IPS-18a (cell line): ENCODE results near the gene FOXP4.
A peak's percentile ranks its signal among the peaks of the same experiment; 100 is the strongest.

ENCODE experiments used
- H3K27ac ChIP-seq: one replicate; pipeline ENCODE4 v1.5.1; 2013; ENCODE audit warnings: low read length
- H3K27me3 ChIP-seq: one replicate; pipeline ENCODE4 v1.6.1; 2013; ENCODE audit warnings: mild to moderate bottlenecking, low read length; ENCODE audit not compliant: control insufficient read depth, insufficient read depth
- H3K36me3 ChIP-seq: one replicate; pipeline ENCODE4 v1.6.1; 2013; ENCODE audit warnings: low read depth, low read length; ENCODE audit not compliant: control insufficient read depth
- H3K4me1 ChIP-seq: one replicate; pipeline ENCODE4 v1.6.1; 2013; ENCODE audit warnings: low read depth, low read length; ENCODE audit not compliant: control insufficient read depth
- H3K4me3 ChIP-seq: one replicate; pipeline ENCODE4 v1.5.1; 2013; ENCODE audit warnings: low read length
- H3K9ac ChIP-seq: one replicate; pipeline ENCODE4 v1.6.1; 2013; ENCODE audit warnings: mild to moderate bottlenecking, low read length, moderate library complexity
- H3K9me3 ChIP-seq: one replicate; pipeline ENCODE4 v1.6.1; 2013; ENCODE audit warnings: low read depth, low read length; ENCODE audit not compliant: control insufficient read depth

The FOXP4 gene

DNA sequence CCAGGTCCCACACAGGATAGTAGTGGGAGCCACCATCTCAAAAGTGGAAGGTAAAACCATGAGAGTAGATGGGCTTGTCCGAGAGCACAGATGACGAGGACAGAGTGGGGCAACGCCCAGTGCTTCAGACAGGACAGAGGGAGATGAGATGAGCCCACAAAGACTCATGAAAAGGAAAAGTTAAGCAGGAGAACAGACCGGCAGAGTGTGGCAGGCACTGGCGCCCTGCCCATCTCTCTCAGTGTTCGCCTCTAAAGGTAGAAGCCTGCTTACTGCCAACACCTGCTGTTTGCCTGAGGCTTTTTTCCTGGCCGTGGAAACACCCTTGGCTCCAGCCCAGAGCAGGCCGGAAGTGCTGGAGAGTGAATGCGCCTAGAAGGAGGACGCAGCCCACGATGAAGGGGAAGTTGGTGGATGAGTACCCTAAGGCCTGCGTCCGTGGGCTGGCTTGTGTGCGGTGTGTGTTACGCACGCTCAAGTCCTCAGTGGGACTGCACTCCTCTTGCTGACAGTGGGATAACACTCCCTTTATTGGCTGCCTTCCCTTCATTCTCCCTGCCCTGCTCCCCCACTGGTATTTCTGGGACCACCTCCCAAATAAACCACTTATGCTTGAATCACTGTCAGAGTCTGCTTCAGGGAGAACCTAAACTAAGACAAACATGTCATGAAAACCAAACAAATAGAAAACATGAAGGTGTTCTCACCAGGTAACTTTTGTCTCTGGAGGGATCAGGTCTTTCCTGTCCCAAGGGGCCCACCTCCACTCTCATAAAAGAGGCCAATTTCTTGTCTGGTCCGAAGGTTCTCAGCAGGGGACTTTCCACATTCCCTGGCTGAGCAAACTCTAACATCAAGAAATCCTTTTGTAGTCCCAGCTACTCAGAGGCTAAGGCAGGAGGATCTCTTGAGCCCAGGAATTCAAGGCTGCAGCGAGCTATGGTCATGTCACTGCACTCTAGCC is 9.1 kb upstream of the FOXP4 start:
- Histone ChIP-seq H3K9ac (no peak overlapping the region), H3K27ac (no peak overlapping the region)

DNA sequence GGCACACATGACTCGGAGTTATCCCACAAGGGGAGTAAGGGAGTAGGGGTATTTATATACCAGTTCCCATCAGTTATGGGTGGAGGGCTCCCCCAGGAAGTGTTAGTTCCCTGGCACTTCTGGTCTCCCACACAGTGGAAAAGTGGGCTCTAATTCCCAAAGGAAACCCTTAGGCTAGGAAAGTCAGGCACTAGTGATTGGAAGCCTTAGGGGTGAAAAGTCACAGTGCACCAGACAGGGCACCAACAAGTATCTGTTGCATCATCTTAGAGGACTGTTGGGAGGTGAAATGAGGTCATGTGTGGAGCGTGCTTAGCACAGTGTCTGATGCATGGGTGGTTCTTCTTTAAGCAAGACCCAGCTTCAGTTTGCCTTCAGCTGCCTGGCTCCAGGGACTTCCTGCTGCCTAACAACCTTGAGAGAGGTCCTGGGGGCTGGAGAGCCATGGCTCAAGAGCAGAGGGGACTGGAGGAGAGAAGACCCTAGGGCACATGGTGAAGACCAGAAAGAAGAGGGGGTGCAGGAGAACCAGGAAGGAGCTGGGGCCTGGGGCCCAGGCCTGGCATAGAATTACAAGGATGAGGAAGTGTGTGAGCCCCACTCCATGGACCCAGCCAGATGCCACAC is 7.5 kb upstream of the FOXP4 start:
- no peak overlapping the region for H3K4me3 ChIP-seq
- peaks cover 34% of the 10 kb centered on the region for H3K27me3 ChIP-seq
- no peaks in the 10 kb centered on the region for H3K9me3 ChIP-seq
- H3K9ac ChIP-seq: no peak overlapping the region
- H3K4me1 ChIP-seq: peaks cover 4% of the 10 kb centered on the region
- no peak overlapping the region for H3K27ac ChIP-seq
- H3K36me3 ChIP-seq: no peaks in the 10 kb centered on the region

More for the DNA sequence above, 9.1 kb upstream of the FOXP4 start:
- Histone ChIP-seq H3K36me3 (no peaks in the 10 kb centered on the region), H3K9me3 (no peaks in the 10 kb centered on the region), H3K4me1 (peaks cover 4% of the 10 kb centered on the region), H3K4me3 (no peak overlapping the region), H3K27me3 (peaks cover 27% of the 10 kb centered on the region)

DNA sequence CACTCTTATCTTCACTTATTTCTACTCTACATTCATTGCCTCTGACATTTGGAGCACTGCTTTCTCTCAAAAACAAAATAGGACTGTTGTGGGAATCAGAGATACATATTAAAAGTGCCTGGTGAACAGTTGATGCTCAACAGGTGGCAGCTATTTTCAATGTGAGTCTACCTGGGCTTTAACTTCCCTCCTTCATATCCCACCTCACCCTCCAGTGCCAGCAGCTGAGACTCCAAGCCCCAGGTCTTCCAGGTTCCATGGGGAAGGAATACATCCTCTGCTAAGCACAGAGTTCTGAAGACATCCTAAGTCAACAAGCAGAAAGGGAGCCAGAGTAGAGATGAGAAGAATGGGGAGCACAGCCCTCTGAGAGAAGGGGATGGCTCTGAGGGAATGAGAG is 7.0 kb upstream of the FOXP4 start:
- H3K4me1 ChIP-seq: peaks cover 4% of the 10 kb centered on the region
- no peaks in the 10 kb centered on the region for H3K9me3 ChIP-seq
- H3K27me3 ChIP-seq: peaks cover 39% of the 10 kb centered on the region
- H3K27ac ChIP-seq: no peak overlapping the region
- H3K36me3 ChIP-seq: no peaks in the 10 kb centered on the region
- no peak overlapping the region for H3K9ac ChIP-seq
- H3K4me3 ChIP-seq: no peak overlapping the region

DNA sequence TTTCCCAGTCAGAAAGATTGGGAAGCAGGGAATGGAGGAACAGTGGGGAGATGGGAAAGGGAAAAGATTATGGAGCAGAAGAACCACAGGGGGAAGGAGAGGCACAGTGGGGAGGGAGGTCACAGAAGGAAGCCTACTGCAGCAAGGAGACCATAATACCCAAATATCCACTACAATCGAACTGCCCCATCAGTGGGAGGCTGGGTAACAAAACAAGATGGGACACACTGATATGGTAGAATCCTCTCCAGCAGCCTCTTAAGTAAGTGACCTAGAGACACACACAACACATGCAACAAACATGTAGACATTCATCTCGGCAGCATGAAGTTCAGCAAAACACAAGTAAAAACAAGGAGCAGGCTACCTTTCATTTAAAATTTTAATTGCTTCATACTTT is 4.8 kb upstream of the FOXP4 start:
- no peak overlapping the region for H3K4me3 ChIP-seq
- no peaks in the 10 kb centered on the region for H3K9me3 ChIP-seq
- no peaks in the 10 kb centered on the region for H3K36me3 ChIP-seq
- H3K27me3 ChIP-seq: peaks cover 53% of the 10 kb centered on the region
- no peak overlapping the region for H3K27ac ChIP-seq
- H3K9ac ChIP-seq: no peak overlapping the region
- peaks cover 16% of the 10 kb centered on the region for H3K4me1 ChIP-seq

DNA sequence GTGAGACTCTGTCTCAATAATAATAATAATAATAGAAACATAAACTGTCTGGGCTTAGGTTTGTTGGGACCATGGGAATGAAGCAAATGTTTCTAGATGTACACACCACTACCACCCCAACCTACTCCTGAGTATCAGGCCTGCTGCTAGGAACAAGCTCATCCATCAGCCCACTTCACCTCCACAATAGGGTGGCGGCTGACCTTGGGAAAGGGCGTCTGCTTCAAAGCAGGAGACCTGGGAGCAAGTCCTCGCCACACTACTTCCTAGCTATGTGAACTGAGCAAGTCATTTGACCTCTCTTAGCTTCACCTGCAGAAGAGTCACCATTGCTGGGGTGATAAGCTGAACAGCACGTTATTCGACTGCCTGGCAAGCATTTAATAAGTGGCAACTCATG is 3.1 kb upstream of the FOXP4 start:
- peaks cover 61% of the 10 kb centered on the region for H3K27me3 ChIP-seq
- H3K36me3 ChIP-seq: no peaks in the 10 kb centered on the region
- no peak overlapping the region for H3K4me3 ChIP-seq
- no peaks in the 10 kb centered on the region for H3K9me3 ChIP-seq
- no peak overlapping the region for H3K27ac ChIP-seq
- H3K9ac ChIP-seq: no peak overlapping the region
- peaks cover 12% of the 10 kb centered on the region for H3K4me1 ChIP-seq

DNA sequence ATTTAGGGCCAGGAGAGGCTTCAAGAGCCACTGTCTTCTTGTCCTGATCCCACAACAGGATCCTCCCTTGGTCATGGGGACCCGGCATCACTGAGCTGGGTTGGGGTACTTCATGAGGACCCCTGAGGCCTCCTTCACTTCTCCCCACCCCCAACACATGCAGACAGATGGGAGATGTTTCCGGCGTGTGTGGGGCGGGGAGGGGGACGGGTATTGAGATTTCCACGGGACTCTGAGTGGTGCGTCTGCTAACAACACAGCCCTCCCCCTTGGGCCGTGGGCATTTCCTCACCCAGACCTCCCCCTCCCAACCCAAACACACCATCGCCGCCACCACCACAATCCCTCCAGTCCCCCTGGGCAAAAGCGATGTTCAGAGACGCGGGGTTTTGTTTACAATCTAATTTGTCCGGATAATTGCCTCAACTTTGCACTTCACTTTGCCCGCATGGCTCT is 906 bp upstream of the FOXP4 start:
- Histone ChIP-seq H3K9me3 (no peaks in the 10 kb centered on the region), H3K27ac (no peak overlapping the region), H3K4me3 (peak overlapping the region; percentile 73), H3K4me1 (peaks cover 32% of the 10 kb centered on the region), H3K36me3 (no peaks in the 10 kb centered on the region), H3K9ac (peak overlapping the region; percentile 38), H3K27me3 (peaks cover 65% of the 10 kb centered on the region)

DNA sequence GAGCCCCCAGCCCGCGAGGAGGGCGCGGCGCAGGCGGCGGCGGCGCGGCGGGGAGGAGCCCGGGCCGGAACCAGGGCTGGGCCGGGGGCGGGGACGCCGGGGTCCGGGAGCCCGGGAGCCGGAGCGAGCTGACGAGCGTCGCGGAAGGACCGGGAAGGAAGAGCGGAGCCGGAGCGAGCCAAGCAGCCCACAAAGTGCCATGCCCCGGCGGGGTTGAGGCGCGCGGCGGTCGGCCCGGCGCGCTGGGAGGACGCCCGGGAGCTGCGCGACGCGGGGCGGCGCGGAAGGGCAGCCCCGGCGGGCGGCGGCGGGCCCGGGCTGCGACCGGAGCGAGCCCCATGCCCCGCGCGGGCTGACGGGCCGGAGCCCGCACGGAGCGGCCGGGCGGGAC is 289 bp downstream of the FOXP4 start:
- Histone ChIP-seq H3K4me1 (peaks cover 44% of the 10 kb centered on the region), H3K27ac (no peak overlapping the region), H3K9ac (no peak overlapping the region), H3K9me3 (no peaks in the 10 kb centered on the region), H3K4me3 (peak overlapping the region; percentile 83), H3K36me3 (no peaks in the 10 kb centered on the region), H3K27me3 (peaks cover 71% of the 10 kb centered on the region)

DNA sequence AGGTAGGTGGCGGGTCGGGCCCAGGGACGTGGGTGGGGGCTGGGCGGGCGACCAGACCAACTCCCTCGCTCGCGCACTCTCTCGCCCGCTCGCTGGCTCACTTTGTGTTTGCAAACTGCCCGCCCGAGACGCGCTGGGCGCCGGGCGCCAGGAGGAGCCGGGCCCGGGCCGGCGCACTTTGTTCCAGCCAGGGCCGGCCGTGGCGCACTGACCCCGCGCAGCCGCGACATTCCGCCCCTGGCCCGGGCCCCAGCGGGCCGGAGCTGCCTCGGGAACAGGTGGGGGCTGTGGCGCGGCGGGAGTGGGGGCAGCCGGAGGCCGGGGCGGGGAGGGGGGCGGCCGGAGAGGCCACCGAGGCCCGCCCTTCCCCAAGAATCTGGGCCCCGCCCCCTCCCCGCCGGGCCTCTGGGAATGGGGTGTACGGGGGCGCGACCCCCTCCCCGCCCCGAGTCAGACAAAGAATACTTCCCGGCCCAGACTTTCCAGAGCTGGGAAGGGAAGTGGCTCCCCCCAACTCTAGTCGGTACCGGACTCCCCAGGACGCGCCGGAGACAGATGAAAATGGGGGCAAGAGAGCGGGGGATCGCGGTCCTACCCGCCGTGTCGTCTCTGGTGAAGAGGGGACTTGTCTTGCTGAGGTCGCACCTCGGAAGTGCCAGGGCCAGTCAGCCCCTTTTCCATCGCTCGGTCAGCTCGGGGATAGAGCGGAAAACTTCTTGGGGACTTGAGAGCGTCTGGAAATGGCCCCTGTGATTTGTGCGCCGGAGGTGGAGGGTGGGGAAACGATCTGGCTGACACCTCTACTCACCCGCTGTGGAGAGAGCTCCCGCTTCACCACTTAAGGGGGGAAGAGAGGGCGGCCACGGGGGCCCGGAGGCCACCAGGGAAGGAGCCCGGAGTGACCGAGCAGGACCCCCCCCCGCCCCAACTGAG is 951 bp downstream of the FOXP4 start:
- Histone ChIP-seq H3K9ac (no peak overlapping the region), H3K4me1 (peaks cover 51% of the 10 kb centered on the region), H3K36me3 (no peaks in the 10 kb centered on the region), H3K9me3 (no peaks in the 10 kb centered on the region), H3K27ac (no peak overlapping the region), H3K4me3 (peak overlapping the region; percentile 83), H3K27me3 (peaks cover 77% of the 10 kb centered on the region)

DNA sequence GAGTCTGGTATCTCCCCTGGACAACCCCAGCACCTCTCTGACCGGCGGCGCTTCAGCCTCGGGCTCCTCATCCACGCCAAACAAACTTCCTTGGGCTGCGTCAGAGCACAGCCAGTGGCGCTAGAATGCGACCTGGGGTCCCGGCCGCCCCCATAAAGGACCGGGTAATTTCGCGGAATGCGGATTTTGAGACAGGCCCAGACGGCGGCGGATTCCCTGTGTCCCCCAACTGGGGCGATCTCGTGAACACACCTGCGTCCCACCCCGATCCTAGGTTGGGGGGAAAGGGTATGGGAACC is 1.6 kb downstream of the FOXP4 start:
- peaks cover 84% of the 10 kb centered on the region for H3K27me3 ChIP-seq
- H3K9me3 ChIP-seq: no peaks in the 10 kb centered on the region
- peak overlapping the region; percentile 8 for H3K9ac ChIP-seq
- H3K36me3 ChIP-seq: no peaks in the 10 kb centered on the region
- no peak overlapping the region for H3K27ac ChIP-seq
- H3K4me1 ChIP-seq: peaks cover 57% of the 10 kb centered on the region
- H3K4me3 ChIP-seq: peak overlapping the region; percentile 83

DNA sequence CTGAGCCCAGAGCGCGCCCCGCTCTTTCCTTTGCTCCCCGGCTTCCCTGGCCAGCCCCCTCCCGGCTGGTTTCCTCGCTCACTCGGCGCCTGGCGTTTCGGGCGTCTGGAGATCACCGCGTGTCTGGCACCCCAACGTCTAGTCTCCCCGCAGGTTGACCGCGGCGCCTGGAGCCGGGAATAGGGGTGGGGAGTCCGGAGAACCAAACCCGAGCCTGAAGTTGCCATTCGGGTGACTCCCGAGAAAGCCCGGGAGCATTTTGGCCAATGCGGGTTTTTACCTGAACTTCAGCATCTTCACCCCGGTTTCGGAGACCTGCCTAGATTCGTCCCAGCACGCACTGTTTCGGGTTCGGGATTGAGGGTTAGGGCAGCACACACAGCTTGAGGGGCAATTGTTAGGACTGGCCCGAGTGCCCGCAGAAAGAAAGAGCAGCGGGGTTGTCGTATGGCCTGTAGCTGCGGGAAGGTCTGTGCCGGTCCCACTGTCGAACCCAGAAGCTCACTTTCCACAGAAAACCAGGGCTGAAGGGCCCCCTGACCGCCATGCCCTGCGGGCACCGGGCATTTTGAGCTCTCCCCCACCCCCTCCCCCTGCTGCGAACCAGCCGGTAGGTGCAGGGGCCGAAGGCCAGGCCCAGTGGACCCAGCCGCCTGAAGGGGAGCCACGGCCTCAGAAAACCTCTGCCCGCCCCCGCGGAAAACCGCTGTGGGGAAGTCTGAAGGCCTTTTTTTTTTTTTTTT is 2.1 kb downstream of the FOXP4 start:
- Histone ChIP-seq H3K4me1 (peaks cover 62% of the 10 kb centered on the region), H3K27ac (no peak overlapping the region), H3K9me3 (no peaks in the 10 kb centered on the region), H3K27me3 (peaks cover 85% of the 10 kb centered on the region), H3K9ac (peak overlapping the region; percentile 8), H3K4me3 (peak overlapping the region; percentile 83), H3K36me3 (no peaks in the 10 kb centered on the region)
